HuH-7.5 (cell line): Measurements from ENCODE around the gene ENPEP.

Experiments used
- DNase-seq: peaks from one replicate; pipeline ENCODE4 v3.0.0; 2011; ENCODE audit warnings: low spot score

The ENPEP gene

DNA sequence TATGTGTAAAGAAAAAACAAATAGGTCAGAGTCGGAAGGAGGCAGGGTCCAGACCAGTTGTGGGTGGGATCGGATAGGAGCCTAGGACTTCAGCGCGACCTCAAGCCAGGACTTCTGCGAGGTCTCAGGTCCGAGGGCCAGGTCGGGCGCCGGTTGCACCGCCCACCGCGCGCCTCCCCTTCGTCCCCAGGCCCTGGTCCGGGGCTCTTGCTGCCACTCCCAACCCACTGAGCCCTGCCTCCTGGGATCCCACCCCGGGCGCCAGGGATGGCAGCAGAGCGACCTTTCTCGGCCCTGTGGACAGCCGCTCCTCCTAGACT, 134.6 kb downstream of the ENPEP start:
- no peak for DNase-seq

DNA sequence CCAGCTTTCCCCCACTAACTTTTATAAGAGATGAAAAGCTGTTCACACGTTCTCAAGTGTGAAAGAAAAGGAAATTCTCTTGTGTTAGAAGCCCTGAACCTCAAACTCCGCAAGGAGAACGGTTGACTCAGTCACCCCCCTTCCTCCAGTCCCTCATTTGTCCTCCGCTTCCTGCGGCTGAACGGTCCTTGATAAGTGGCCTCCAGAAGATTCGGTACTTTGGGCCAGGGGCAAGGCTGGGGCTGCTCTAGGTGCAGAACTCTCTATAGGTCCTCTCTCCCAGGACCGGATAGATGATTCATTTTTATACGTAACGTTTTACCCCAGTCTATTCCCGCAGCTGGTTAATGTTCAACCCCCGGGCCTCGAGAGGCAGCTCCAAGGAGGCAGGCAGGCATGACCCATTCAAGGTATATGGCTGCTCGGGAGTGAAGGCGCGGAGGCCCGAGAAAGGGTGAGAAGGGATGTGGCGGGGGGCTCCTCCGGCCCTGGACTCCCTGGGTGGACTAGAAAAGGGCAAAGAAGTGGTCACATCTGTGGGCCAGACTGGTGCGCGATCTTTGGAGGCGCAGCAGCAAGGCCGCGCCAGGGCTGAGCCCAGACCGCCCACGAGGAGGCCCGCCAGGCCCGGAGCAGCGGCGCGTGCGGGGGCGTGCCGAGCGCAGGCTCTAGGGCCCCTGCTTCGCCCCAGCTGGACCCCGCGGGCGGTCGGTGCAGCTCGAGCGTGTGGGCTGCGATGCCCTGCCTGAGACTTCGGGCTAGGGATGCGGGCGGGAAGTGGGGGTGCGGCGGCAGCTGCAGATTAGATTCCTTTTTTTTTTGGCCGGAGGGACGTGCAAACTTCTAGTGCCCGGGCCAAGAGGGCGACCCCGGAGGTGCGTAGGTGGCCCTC, 135.2 kb downstream of the ENPEP start:
- DNase-seq = no peak

DNA sequence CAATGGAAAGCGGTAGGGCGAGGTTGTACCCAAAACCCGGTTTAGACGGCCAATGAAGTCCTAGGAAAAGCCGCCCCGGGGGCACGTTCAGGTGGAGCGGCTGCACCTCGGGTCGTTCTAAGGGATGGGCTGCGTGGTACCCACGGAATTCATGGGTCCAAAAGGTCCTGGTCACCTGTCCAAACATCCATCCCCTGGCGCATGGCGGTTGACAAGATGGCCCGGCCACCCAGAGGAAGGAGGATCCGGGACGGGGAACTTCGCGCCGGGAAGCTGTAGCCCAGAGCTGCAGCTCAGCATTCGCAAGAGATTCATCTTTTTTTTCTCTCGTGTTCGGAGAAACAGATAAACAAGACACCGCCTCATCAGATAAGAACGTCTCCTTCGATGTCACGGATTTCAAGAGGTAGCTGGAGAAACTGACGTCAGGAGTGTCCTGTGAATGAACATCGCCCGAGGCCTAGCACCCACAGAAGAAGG, 136.1 kb downstream of the ENPEP start:
- no peak for DNase-seq

DNA sequence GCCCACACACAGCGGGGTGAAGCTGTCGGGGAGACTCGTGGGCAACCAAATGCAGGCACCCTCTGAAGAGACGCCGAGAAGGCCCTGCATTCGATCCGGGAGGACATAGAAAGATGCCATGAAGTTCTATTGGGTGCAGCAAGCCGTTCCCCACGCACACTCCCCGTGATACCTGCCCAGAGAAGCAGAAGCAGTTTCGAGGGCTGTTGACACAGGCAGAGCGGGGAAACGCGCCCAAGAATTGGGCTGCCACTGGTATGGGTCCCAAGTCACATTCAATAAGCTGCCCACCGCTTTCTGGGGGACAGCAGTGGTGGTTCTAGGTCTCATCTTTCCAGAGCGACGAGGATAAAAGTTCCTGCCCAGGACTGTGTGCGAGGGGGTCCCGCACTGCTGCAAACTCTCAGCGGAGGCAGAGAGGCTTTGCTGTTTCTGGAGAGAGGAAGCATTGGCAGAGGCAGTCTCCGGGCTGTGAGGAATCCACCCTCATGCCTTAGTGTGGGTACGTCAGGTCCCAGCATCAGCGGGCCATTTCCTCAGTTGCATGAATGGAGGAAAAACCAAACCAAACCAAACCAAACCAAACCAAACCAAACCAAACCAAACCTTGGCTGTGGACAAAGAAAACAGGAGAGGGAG, 136.8 kb downstream of the ENPEP start:
- no peak for DNase-seq

DNA sequence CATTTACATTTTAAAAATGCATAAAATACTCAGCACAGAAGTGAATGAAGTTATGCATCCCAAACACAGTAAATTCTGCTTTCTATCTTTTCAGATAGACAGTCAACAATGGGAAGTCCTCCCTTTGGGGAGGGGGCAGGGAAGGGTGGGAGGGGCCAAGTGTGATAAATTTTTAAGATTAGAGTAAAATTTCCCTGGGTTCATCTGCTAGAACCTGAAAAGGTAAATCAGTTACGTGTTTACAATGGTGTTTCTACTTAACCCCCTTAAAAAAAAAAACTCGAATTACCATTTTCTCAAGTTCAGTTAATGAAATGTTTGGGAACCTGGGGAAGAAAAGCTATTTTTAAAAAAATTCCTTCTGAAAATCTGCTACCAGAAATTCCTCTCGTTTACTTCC, 137.8 kb downstream of the ENPEP start:
- no peak for DNase-seq

DNA sequence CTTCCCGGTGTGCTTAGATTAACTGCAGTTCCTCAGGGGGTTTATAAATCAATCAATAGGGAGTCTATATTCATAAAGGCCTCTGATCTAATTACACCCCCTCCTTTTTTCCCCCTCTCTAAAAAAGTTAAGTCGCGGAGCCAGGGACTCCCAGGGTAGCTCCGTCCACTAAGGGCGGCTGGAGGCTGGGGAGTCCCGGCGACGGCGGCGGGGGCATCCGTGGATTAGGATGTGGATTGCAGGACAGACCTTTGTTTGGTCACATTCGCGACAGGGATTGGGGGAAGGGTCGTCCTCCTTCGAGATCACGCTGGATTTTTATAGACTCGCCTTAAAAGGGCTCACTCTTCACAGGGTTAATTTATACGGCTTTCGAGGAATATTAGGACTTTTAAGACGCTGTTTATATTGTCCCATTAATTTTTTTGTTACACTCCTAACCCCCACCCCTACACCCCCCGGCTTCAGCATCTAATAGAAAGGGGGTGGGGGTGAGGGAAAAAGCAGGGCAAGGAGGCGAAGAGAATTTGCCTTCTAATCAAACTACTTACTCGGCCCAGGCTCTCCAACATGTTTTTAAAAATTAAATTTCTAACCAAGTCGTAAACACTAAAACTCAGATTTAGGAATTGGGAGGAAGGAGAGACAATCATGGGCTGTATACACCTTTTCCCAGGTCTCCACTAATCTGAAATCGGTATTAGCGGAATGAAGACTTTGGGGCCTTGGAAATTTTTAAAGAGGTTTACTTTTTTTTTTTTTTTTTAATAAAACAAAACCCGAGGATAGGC, 138.4 kb downstream of the ENPEP start:
- no peak for DNase-seq
